NOMO-1 treated with dmso at 0.1 percent for 144 hours (cell line): ENCODE results near the gene SLC38A3.

Experiments
- DNase-seq: peaks from one replicate; lab custom pipeline; 2025; ENCODE audit not compliant: unreplicated experiment; lab: John Stamatoyannopoulos, UW

SLC38A3 gene

DNA sequence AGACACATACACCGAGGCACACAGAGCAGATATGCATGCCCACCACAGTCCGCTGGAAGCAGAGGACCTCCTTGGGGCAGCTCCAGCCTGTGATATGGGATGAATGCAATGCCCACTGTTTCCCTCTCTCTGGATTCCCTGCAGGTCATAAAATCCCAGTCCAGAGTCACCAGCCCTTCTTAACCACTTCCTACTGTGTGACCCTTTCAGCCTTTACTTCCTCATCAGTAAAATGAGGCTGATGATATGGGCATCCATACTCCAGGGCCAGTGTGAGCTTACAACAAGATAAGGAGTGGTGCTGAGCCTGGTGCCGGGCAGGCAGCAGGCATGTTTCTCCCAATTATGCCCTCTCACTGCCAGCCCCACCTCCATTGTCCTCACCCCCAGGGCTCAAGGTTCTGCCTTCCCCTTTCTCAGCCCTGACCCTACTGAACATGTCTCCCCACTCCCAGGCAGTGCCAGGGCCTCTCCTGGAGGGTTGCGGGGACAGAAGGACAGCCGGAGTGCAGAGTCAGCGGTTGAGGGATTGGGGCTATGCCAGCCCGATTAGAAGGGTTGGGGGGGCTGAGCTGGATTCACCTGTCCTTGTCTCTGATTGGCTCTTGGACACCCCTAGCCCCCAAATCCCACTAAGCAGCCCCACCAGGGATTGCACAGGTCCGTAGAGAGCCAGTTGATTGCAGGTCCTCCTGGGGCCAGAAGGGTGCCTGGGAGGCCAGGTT lies 14.0 kb upstream of the SLC38A3 start, which contains the start of gene GNAT1:
GNAT1 (plus strand) TSS at position 675 of the 725 bp plus-strand sequence. CDS start 116 bp downstream, outside the sequence.
- DNase-seq, result peak; percentile 18

DNA sequence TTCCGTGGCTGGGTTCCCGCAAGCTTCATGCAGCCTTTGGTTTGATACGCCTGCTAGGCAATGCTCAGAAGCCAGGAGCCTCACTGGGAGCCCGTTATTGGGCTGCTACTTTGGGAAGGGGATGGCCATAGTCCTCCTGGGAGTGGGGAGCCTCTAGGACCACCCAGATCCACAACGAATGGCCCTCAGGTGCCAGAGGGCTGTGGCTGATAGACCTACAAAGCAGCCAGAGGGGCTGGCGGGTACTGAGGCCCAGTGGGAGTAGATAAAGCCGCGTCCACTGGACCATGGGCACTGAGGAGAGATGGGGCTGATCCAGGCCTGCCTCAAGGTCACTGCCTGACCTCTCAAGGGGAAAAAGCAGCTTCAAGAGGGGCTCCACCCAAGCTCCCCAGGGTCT lies 12.9 kb upstream of the SLC38A3 start:
- DNase-seq, result no peak

DNA sequence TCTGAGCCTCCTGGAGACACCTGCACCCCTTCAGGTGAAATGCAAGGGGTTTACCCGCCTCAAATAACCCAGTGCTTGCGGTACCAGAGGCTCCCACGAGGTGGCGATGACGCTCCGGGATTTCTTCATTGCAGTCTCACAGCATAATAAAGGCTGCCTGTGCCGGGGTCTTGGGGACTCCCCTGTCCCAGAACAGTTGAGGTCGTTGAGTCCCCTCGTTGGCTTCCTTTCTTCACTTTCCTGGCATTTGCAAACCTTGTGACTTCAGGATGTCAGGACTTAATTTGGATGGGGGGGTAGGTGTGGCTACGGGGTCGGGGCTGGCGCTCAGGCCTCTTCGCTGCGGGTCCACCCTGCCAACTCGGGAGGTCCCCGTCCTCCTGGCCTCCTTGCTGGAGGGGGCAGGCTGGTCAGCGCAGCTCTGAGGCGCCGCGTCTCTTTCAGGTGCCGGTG lies 12.4 kb upstream of the SLC38A3 start:
- DNase-seq, result peak; percentile 5

DNA sequence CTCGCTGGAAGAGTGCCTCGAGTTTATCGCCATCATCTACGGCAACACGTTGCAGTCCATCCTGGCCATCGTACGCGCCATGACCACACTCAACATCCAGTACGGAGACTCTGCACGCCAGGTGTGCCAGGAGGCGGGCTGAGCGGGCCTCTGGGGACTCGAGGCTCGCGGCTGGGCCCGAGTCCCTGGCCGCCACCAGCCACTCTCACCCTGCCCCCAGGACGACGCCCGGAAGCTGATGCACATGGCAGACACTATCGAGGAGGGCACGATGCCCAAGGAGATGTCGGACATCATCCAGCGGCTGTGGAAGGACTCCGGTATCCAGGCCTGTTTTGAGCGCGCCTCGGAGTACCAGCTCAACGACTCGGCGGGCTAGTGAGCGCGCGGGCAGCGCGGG lies 11.8 kb upstream of the SLC38A3 start:
- no peak for DNase-seq

DNA sequence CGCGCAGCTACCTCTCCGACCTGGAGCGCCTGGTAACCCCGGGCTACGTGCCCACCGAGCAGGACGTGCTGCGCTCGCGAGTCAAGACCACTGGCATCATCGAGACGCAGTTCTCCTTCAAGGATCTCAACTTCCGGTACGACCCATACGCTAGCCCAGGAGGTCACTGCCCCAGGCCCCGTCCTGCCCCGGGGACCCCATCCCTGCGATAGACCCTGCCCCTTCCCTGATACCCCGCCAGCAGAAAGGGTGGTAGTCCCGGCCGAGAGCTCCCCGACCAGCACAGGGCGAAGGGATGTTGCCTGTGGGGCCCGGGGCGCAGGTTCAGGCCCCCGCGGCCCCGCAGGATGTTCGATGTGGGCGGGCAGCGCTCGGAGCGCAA lies 11.3 kb upstream of the SLC38A3 start:
- no peak for DNase-seq

DNA sequence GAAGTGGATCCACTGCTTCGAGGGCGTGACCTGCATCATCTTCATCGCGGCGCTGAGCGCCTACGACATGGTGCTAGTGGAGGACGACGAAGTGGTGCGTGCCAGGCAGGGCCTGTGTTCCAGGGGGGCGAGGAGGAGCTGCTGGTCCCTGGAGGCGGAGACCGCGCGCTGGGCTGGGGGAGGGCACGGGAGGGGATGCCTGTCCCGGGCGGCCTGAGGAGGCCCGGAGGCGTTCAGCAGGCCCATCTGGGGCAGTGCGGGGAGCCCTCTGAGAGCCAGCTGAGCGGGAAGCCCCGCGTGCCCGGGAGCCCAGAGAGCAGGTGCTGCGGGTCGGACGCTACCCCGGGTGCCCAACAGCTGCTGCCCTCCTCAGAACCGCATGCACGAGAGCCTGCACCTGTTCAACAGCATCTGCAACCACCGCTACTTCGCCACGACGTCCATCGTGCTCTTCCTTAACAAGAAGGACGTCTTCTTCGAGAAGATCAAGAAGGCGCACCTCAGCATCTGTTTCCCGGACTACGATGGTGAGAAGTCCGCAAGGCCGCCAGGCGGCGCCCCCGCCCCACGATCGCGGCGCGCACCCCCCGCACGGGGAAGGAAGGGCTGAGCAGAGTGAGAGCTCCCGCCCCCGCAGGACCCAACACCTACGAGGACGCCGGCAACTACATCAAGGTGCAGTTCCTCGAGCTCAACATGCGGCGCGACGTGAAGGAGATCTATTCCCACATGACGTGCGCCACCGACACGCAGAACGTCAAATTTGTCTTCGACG lies 10.8 kb upstream of the SLC38A3 start:
- no peak for DNase-seq

DNA sequence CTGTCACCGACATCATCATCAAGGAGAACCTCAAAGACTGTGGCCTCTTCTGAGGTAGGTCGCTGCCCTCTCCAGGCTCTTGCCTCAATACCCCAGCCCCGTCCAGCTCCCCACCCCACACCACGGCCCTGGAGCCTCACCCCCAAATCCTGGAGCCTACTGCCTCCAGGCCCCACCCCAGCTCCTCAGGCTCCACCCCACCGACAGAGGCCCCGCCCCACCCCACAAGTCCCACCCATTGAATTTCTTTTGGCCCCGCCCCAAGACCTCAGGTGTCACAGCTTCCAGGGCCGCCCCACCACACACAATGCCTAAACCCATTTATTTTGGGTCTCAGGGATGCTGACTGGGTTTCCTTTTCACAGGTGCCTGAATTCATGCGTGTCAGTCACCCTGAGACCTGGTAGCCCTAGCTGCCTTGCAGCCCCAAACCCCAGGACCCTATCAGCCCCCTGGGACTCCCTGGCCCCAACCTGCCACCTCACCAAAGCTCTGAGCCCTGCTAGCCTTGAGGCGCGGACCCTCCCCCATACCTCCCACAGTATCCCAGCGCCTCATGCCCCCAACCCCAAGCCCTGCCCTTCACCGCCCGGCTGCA lies 10.1 kb upstream of the SLC38A3 start:
- DNase-seq, result no peak

DNA sequence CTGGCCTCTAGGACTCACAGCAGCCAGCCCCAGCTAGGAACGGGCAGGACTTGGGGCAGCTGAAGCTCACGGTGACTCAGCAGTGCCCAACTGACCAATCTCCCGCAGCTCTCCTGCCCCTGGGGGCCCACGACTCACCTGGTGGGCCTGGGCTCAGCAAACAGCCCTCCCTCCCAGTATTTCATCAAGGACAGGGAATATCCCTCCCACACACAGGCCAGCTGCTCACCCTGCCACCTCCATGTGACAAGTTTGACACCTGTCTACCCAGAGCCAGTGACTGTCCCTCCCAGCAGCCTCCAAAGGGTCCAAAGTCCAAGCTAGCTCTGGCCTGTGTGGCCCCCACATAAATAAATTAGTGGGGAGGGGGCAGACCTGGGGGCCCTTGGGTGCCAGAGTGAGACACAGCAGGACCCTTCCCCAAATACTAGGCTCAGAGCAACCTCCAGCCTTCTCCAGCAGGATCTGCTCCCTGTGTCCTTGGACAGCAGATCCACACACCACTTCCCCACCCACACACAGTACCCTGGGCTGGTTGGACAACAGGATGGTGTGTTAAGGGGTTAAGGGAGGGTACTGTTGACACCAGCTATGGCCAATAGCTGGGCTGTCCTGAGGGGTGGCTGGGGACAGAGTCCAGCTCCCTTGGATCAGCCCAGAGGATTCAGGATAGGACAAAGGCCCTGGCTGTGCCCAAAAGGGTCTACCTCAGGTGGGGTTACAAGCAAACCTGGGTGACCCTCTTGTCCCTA lies 9.4 kb upstream of the SLC38A3 start:
- DNase-seq, result no peak

DNA sequence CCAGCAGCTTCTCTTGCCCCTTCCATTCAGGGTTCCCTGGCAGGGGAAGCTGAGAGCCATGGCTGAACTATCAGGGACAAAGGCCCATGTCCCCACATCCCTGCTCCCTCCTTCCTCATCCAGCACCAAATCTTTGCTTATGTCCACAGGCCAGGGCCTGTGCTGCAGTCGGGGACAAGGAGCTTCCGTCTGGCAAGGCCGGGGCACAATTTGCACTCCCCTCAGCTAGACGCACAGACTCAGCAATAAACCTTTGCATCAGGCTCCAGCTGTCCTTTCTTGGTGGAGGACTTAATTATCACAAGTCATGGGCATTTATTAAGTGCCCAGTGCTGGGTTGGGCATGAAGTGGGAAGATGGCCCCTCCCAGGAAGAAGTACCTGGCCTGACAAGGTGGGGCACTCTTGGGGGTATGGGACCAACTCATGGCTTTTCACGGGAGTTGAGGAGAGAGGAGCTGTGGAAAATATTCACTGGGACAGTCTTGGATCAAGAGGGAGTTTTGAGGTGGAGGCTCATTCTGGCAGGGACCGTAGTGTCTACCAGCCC lies 8.7 kb upstream of the SLC38A3 start:
- DNase-seq, result no peak

DNA sequence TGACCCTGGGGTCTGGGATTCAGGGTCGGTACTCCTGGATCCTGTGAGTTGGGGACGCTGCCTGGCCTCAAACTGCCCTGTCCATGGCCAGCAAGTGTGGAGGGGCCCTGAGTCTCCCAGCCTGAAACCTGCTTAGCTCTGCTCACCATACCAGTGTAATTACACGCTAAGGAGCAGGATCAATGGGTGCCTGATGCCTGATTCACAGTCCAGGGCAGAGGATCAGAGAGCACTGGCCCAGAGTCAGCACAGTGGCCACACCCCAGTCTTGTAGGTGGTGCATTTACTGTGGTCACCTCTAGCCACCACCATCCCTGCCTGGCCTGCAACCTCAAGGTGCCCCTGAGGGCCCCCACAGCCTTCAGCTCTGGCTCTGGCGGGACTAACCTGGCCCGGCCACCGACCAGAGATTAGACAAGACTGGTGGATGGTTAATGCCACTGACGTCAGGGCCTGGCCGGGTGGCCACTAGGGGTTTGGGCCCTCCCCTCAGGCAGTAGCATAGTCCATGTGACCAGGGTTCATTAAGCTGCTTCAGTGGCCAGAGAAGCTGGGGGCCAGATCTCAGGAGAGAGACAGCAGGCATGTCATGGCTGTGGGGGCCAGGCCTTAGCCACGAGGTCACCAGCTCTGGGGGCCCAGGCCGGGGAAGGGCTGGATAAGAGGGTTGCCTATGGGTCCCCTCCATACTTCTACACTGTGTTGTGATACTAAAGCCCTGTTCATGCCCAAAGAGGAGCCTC lies 3.3 kb upstream of the SLC38A3 start:
- DNase-seq, result no peak

DNA sequence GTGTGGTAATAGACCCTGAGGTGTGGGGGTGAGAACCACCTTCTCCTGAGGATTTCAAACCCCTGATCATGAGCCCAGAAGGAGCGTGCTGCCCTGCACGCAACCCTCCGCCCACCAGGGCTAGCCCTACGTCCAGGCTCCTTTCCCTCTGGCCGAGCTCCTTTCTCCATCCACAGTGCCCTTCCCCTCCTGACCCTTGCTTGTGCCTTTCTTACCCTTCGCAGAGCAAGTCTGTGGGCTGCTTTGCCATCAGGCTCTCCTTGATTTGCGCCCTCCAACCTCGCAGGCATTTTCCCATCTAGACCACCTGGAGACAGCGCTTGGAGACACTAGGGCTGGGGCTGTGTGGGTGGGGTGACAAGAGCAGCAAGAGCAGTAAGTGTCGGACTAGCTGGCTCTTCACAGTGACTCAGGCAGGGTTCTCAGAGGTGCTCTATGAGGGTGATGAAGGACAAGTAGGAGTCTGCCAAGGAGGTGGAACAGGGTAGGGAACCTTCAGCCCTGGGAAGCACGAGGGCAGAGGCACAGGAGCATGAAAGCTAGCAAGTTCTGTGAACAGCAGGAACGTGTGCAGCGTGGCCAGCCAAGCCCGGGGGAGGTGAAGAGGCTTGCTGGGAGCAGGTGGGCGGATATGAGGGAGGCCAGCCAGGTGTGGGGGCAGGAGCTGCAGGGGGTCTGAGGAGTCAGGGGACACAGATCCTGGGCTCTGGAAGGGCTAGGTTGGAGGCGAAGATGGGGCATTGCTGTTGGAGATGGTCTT lies 2.5 kb upstream of the SLC38A3 start:
- DNase-seq, result no peak

DNA sequence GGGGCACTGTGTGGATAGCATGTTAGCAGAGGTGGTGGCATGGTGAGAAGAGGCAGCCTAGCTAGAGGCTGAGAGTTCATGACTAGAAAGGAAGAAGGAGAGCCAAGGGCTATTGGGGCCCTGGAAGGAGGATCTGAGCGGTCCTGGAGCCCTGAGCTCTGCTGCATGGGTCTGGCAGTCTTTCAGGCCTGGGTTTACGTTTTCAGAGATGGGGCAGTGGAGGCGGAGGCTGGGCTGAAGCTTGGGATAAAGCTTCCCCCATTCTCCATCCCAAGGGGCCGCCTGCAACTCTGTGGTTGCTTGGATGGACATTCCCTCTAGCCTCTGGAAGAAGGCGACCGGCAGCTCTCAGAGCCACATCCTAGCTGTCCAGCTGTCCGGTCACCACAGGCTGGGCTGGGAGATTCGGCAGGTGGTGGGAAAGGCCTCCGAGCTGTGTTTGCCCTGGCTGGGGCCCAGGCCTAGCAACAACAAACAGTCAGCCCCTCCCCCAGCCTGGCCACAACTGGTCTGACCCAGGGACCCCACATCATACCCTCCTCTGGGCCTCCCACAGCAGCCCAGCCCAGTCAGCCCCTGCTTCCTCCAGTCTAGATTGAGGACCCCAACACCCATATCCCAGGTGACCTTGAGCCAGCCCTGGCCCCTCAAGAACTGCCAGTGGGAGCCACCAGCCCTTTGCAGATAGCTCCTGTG lies 1.8 kb upstream of the SLC38A3 start:
- no peak for DNase-seq

DNA sequence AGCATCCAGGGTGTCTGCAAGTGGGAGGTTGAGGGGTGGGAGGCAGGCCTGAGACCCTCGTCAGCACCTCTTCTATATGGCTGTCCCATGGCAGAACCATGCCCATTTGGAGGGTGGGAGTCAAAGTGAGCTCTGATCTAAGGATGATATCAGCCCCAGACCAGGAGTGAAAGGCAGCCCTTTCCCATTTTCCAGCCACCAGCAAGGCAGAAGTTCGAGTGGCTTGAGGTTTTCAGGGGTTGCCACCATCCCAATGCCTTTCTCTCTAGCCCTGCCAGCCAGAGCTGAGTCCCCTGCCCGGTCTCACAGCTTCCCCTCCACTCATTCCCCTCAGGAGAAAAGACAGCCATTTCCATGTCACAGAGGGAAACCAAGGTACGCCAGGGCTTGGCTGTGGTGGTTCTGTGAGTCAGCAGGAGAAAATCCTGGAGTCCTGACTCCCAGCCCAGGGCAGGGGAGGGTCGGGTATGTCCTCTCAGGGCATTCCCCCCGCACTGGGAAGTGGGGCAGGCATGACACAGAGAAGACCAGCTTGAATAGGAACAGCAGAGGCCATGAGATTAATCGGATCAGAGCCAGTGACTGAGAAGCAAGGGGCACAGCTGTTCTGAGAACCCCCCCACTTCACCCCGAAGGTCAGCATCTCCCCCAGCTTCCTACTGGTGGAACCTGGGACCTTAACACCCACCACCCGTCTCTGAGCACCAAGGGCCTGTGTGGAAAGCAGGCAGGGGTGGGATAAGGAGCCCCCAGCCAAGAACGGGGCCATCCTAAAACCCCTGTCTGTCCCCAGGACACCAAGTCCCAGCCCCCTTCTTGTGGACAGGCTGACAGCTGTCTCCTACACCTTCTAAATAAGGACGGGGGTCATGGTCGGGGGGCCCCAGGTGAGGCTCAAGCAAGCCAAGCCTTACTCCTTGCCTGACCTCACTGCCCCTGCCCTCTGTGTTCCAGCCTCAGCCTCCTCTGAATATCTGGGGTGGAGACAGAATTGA lies 965 bp upstream of the SLC38A3 start:
- no peak for DNase-seq

DNA sequence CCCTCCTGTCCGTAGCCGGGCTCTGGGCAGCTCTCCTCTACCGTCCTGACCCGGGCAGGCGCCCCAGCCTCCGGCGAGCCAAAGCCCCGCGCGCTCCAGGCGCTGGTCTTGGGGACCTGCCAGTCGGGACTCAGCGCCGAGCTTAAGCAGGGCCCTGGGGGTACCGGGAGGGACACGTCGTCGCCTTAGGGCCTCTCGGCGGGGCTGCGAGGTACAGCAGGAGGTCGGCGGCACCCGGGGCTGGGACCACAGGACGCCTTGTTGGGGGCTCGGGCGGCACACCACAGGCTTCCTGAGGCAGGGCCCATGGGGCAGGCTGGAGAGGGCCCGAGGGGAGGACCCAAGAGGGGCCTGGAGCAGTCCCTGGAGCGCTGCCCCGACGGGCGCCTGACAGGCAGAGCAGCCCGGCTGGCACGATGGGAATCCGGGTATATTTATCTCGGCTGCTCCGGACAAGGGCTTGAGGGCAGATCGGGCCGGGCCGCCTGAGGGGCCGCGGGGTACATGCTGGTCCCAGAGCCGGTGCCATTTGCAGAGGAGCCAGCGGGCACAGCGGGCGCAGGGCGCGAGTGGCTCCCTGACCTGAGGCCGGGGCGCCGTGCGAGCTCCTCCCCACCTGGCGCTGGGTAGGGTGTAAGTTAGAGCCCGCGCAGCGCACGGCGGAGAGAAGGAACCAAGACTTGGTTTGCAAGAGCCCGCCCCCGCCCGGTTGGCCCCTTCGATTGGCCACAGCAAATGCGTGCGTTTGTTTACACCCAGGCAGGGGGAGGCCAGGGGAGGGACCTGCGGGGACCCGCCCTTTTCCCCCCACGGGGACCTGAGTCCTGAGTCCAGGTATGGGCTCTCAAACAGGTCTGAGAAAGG lies 574 bp downstream of the SLC38A3 start:
- no peak for DNase-seq

DNA sequence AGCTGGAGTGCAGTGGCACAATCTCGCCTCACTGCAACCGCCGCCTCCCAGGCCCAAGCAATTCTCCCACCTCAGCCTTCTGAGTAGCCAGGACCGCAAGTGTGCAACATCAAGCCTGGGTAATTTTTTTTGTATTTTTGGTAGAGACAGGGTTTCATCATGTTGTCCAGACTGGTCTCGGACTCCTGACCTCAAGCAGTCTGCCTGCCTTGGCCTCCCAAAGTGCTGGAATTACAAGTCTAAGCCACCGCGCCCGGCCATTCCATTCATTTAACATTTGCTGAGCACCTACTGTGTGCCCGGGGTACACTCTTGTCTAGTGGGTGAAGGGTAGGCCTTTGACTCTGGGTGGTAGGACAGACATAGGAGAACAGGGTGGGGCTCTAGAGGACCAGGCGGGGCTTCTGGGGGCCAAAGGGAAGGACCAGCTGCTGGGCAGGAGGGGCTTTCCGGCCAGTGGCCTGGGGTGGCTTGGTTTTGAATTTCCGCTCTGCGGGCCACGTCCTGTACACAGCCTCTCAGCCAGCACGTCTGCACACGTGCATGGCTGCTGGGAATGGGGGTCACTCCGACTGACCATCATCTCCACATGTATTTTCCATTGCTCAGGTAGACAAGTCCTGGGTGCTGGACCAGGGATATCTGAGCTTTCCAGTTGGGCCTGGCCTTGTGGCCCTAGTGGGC lies 2.4 kb downstream of the SLC38A3 start:
- no peak for DNase-seq

DNA sequence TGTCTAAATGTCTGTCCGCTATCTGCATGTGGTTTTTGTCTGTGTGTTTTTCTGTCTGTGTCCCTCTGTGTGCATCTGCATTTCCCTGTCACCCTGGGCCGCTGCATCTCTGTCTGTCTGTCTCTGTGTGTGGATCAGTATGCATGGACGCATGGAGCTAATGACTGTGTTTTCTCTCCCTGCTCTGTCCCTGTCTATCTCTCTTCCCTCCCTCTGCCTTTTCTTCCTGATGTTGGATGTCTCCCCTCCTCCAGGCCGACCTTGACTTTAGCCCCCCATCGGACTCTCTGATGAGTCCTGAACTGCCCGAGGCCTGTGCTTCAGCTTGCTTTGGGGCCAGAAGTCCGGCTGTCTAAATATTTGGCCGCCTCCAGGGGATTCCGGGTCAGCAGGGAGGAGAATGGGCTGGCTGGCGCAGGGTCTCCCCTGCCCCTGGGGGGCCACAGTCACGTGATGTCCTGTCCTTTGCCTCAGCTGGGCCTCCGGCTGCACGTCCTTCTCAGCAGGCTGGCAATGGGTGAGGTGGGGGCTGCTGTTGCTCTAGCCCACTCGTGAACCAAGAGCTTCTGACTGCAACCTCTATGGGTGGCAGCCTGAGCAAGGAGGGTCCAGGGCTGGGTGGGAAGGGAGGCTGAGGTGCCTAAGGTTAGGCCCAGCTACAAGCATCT lies 3.7 kb downstream of the SLC38A3 start:
- no peak for DNase-seq
